Natural killer cell (primary cell): ENCODE results near the gene RBM28. TPM values are rescaled to one million over a fixed set of nuclear protein-coding genes. Genes with fewer than 3 reads are reported as not detected.

Source experiments
- ATAC-seq, 3 donors: fragments of 150-1000 bp in 2 of 3; fragments of 200-7000 bp in 1 of 3; cut with Tn5 transposase; 1 replicate in 1 of 3; 2 replicates in 2 of 3; pipeline ENCODE4 v1.10.0; 2021; ENCODE audit warnings: mild to moderate bottlenecking in 2 of 3, moderate library complexity in 2 of 3
- DNase-seq, 2 donors: peaks; one replicate each; pipeline versions ENCODE4 v3.0.0 to v3.0.0-alpha.2; 2013 to 2021; ENCODE audit warnings: mixed read lengths in 1 of 2
- H3K27ac ChIP-seq: one replicate; pipeline ENCODE4 v1.5.1; 2013; ENCODE audit warnings: mild to moderate bottlenecking, low read length
- H3K27me3 ChIP-seq: one replicate; pipeline ENCODE4 v1.6.1; 2013; ENCODE audit warnings: low read length; ENCODE audit not compliant: control insufficient read depth, insufficient read depth
- H3K36me3 ChIP-seq: one replicate; pipeline ENCODE4 v1.6.1; 2013; ENCODE audit warnings: low read length; ENCODE audit not compliant: control insufficient read depth, insufficient read depth
- H3K4me1 ChIP-seq: one replicate; pipeline ENCODE4 v1.6.1; 2013; ENCODE audit warnings: low read length; ENCODE audit not compliant: control insufficient read depth, insufficient read depth
- H3K4me3 ChIP-seq: one replicate; pipeline ENCODE4 v1.5.1; 2013; ENCODE audit warnings: low read length
- H3K9me3 ChIP-seq: one replicate; pipeline ENCODE4 v1.6.1; 2013; ENCODE audit warnings: low read length; ENCODE audit not compliant: control insufficient read depth, insufficient read depth
- H3K27ac Mint-ChIP-seq, 2 donors: one replicate each; pipeline ENCODE4 v1.8.0; 2022; ENCODE audit warnings: mild to moderate bottlenecking in 2 of 2, mixed read lengths in 2 of 2, moderate library complexity in 1 of 2
- H3K27me3 Mint-ChIP-seq, 2 donors: one replicate each; pipeline ENCODE4 v1.8.0; 2022; ENCODE audit warnings: low read depth in 2 of 2, mixed read lengths in 2 of 2
- H3K36me3 Mint-ChIP-seq: one replicate; pipeline ENCODE4 v1.8.0; 2022; ENCODE audit warnings: mixed read lengths
- H3K4me1 Mint-ChIP-seq, 2 donors: one replicate each; pipeline ENCODE4 v1.8.0; 2022; ENCODE audit warnings: mixed read lengths in 2 of 2
- H3K4me3 Mint-ChIP-seq: one replicate; pipeline ENCODE4 v1.8.0; 2022; ENCODE audit warnings: mild to moderate bottlenecking, moderate library complexity, mixed read lengths
- H3K9me3 Mint-ChIP-seq, 2 donors: one replicate each; pipeline ENCODE4 v1.8.0; 2022; ENCODE audit warnings: mixed read lengths in 2 of 2
- WGBS: methylation state at CpG from one replicate; pipeline ENCODE4 v1.1.7; 2013; ENCODE audit warnings: missing lambda C conversion rate; ENCODE audit not compliant: insufficient coverage; 5-methylcytosine and 5-hydroxymethylcytosine counted together
- intact Hi-C: fragments of 100-400 bp; cut with micrococcal nuclease; formaldehyde crosslinking; loops from one replicate; pipeline ENCODE4 v1.14.2; 2022
- total RNA-seq, 4 donors: library from RNA; stranded (reverse); fragments of 120-200 nt in 1 of 4; gene quantifications; one replicate each; pipeline versions ENCODE4 v1.2.3 to v1.2.4, GENCODE V29; 2013 to 2022
- TF ChIP-seq, protein P1 (sequence below): fragments of 200-600 bp; IDR thresholded peaks from one replicate; pipeline ENCODE4 v1.8.0; 2022; ENCODE audit warnings: antibody characterized with exemption

Gene RBM28
- total RNA-seq, 3 donors from 2014 or later (not counting 1 experiment from before 2014, with no cell fraction given): 32.5 to 48.7 (median 48.5) TPM

DNA sequence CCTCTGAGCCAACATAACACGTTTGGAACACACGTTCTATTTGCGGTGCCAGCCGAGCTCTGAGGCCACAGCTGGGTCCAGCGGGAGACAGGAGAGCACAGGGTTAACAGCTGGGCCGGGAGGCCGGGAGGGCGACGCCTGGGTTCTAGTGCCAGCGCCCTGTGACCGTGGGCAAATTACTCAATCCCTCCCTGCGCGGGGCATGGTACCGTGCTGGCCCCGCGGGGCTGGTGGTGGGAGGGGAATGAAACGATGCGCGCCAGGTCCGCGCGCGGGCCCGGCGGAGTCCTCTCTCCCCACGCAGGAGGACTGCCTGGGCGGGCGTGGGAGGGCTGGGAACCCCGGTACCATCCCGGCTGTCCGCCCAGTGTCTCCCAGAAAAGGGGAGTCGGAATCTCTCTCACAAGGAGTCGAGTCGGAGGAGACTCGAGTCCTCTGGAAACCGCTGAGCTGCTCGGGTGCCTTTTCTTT, 72.2 kb downstream of the RBM28 start:
- H3K36me3 Mint-ChIP-seq: no peaks in the 10 kb centered on the region
- H3K4me1 ChIP-seq: no peaks in the 10 kb centered on the region
- no peak overlapping the region for H3K27ac ChIP-seq
- no peak overlapping the region for H3K4me3 ChIP-seq
- 32% methylated on average over 37 of the region's 37 CpGs for WGBS
- ATAC-seq: peak in 1 of 3 donors; percentile 22
- H3K4me1 Mint-ChIP-seq: peaks cover 0 to 8% of the 10 kb centered on the region in 2 donors
- H3K36me3 ChIP-seq: no peaks in the 10 kb centered on the region
- no peaks in the 10 kb centered on the region for H3K9me3 Mint-ChIP-seq
- intact Hi-C loops: no loop called here
- no peak overlapping the region for H3K27ac Mint-ChIP-seq
- peaks cover 9% of the 10 kb centered on the region for H3K27me3 ChIP-seq
- peaks cover 23 to 27% of the 10 kb centered on the region in 2 donors for H3K27me3 Mint-ChIP-seq
- H3K9me3 ChIP-seq: no peaks in the 10 kb centered on the region
- no peak for DNase-seq
- H3K4me3 Mint-ChIP-seq: no peak overlapping the region
- TF ChIP-seq, protein P1, sequence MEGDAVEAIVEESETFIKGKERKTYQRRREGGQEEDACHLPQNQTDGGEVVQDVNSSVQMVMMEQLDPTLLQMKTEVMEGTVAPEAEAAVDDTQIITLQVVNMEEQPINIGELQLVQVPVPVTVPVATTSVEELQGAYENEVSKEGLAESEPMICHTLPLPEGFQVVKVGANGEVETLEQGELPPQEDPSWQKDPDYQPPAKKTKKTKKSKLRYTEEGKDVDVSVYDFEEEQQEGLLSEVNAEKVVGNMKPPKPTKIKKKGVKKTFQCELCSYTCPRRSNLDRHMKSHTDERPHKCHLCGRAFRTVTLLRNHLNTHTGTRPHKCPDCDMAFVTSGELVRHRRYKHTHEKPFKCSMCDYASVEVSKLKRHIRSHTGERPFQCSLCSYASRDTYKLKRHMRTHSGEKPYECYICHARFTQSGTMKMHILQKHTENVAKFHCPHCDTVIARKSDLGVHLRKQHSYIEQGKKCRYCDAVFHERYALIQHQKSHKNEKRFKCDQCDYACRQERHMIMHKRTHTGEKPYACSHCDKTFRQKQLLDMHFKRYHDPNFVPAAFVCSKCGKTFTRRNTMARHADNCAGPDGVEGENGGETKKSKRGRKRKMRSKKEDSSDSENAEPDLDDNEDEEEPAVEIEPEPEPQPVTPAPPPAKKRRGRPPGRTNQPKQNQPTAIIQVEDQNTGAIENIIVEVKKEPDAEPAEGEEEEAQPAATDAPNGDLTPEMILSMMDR: no peak

DNA sequence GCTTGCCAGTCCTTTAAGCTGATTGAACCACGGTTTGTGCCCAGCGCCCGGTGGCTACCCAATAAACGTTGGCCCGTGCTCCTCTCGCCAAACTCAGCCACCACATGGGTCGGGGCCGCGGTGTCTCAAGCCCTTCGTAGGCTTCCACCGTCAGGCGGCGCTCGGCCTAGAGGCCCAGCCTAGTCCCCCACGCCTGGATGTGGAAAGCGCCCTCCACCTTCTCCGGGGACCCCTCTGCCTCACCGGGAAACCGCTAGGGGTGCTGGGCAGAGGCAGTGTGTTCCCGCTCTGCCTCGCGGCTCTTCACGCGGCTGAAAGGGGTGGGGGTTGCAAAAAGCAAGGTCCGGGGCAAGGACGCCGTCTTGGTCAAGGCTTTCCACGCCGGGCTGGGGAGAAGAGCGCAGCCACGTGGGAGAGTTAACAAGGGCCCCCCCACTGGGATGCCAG, 72.9 kb downstream of the RBM28 start:
- intact Hi-C loops: no loop called here
- Histone ChIP-seq H3K27ac (no peak overlapping the region), H3K36me3 (no peaks in the 10 kb centered on the region), H3K9me3 (no peaks in the 10 kb centered on the region), H3K27me3 (peaks cover 9% of the 10 kb centered on the region), H3K4me3 (no peak overlapping the region), H3K4me1 (no peaks in the 10 kb centered on the region)
- H3K36me3 Mint-ChIP-seq: no peaks in the 10 kb centered on the region
- 78% methylated on average over 31 of the region's 31 CpGs for WGBS
- H3K9me3 Mint-ChIP-seq: no peaks in the 10 kb centered on the region
- H3K27me3 Mint-ChIP-seq: peaks cover 23 to 27% of the 10 kb centered on the region in 2 donors
- ATAC-seq (peak in 1 of 3 donors; percentile 48), DNase-seq (no peak)
- no peak overlapping the region for H3K27ac Mint-ChIP-seq
- peaks cover 0 to 8% of the 10 kb centered on the region in 2 donors for H3K4me1 Mint-ChIP-seq
- H3K4me3 Mint-ChIP-seq: no peak overlapping the region
- TF ChIP-seq, protein P1: no peak

DNA sequence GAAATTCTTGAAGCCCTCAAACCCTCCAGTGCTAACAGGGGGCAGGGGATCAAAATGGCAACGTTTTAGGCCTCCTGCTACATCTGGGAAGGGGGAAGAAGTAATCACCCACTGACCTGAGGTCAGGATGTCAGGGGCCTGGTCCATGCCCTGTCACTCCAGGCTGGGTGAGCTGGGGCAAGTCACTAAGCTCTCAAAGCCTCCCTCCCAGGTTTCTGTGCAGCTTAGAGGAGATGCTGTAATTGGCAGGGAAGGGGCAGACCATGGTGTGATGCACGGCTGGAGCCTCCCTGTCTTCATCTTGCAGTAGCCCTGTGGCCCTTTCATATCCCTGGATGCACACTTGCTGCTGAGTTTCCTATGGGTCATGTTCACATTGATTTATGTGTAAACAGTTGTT, 75.5 kb downstream of the RBM28 start:
- peaks cover 23 to 27% of the 10 kb centered on the region in 2 donors for H3K27me3 Mint-ChIP-seq
- ATAC-seq: no peak

More for the DNA sequence above, 75.5 kb downstream of the RBM28 start:
- Mint-ChIP-seq H3K9me3 (no peaks in the 10 kb centered on the region), H3K4me1 (no peaks in the 10 kb centered on the region), H3K4me3 (no peak overlapping the region), H3K27ac (no peak overlapping the region), H3K36me3 (no peaks in the 10 kb centered on the region)
- Histone ChIP-seq H3K4me1 (no peaks in the 10 kb centered on the region), H3K27me3 (peaks cover 9% of the 10 kb centered on the region), H3K36me3 (no peaks in the 10 kb centered on the region), H3K27ac (no peak overlapping the region), H3K9me3 (no peaks in the 10 kb centered on the region), H3K4me3 (no peak overlapping the region)
- intact Hi-C loops: no loop called here
- DNase-seq: no peak
- 63% methylated on average over 2 of the region's 2 CpGs for WGBS
- TF ChIP-seq, protein P1: no peak
